ENCODE data around the gene GLOD4.

DNA sequence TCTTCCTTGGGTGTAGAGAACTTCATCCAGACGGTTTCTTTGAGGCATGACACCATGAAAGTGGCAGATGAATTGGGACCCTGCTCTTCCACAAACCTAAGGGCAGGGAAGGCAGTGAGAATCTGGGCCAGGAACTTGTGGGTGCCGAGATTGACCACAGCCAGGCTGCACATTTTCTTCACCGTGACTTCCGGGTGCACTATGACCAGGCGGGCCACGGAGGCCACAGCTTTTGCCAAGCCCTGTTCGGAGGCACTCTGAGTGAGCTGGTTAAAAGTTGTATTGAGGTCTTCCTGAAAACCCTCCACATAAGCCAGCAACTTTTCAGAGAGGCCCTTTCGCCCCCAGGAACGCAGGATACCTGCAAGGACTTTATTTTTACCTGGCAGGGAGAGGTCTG is 35.9 kb downstream of the GLOD4 start:
- TF ChIP-seq POLR2A (IDR thresholded peaks at IDR 0.05): no peak
- TF ChIP-seq CTCF (IDR thresholded peaks at IDR 0.05): no peak
